CD4-positive, alpha-beta T cell treated with Interleukin-17A for 4 hours (primary cell): ENCODE results near the gene SLC2A2.

ENCODE experiments used
- DNase-seq: peaks from one replicate; pipeline ENCODE4 v3.0.0-alpha.2; 2020; ENCODE audit warnings: mixed read lengths

The SLC2A2 gene

DNA sequence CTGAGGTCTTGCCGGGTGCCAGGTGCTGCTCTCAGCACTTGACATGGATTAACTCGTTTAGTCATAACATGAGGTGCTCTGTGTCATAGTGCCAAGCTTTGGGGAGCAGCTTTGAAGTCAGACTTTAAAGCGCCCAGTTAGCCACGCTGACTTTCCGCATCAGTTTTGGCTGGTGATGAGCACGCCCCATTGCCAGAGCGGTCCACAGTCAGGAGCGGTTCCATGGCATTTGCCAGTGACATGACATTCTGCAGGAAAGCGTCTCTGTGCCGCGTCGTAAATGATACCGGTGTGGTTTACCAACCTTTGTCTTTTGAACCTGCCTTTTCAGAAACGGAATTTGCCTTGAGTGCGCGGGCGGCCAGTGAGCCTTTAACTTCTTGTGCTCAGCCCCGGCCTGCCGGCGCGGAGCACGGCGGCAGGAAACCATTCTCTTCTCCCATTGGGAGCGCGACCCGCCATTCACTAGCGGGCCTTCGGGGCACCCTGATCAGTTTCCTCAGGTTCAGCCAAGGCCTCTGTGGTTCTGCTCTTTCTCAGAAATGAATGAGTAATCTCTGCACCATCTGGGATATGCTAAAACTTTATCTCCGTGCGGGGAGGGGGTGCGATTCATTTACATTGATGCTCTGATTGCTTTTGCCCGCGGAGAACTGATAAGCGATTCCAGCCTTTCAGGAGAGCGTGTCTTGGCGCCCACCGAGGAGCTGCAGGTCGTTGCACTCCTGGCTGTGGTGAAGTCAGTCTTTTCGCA is 1.7 kb upstream of the SLC2A2 start:
- peak; percentile 11 for DNase-seq

GRCh38 chr3:171023566-171023965 is 3.0 kb downstream of the SLC2A2 start:
- no peak for DNase-seq

DNA sequence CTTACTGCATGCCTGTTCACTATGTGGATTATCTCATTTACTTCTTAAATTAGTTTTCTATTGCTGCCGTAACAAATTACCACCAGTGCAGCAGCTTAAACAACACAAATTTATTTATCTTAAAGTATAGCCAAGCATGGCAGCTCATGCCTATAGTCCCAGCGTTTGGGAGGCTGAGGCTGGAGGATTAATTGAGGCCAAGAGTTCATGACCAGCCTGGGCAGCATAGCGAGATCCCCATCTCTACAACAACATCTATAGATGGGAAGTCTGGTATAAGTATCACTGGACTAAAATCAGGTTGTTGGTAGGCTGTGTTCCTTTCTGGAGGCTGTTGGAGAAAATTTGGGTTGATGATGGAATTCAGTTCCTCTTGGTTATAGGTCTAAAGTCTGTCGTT is 5.1 kb downstream of the SLC2A2 start:
- no peak for DNase-seq

DNA sequence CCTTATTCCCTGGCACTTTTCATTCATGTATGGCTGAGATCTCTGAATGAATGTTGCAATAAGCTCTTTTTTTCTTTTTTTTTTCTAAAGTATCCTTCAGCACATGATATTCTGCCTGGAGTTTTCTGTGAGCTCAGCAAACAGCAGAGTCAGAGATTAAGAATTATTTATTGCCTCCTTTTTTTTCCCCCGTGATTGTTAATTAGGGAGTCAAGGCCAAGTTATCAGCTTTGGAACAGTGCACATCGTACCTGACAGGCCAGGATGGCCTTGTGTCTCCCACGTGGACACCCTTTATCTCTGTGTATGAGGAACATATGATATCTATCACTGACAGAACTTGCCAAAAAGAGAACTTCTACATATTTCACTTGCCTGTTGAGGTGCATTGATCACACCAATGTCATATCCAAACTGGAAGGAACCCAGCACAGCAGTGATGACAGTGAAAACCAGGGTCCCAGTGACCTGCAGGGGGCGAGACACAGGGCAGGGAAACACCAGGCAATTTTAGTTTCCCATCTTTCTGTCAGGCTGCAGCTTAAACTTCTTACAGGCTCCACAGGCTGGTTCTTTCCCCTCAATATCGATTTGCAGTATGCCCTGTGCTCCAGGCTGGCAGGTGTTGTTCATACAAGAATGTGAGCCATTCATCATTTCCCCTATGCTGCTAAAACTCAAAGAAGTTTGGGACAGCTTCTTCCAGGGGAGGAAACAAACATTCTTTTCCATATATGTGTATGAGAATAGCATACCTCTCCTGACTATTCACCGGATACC is 8.2 kb downstream of the SLC2A2 start:
- DNase-seq, result no peak

DNA sequence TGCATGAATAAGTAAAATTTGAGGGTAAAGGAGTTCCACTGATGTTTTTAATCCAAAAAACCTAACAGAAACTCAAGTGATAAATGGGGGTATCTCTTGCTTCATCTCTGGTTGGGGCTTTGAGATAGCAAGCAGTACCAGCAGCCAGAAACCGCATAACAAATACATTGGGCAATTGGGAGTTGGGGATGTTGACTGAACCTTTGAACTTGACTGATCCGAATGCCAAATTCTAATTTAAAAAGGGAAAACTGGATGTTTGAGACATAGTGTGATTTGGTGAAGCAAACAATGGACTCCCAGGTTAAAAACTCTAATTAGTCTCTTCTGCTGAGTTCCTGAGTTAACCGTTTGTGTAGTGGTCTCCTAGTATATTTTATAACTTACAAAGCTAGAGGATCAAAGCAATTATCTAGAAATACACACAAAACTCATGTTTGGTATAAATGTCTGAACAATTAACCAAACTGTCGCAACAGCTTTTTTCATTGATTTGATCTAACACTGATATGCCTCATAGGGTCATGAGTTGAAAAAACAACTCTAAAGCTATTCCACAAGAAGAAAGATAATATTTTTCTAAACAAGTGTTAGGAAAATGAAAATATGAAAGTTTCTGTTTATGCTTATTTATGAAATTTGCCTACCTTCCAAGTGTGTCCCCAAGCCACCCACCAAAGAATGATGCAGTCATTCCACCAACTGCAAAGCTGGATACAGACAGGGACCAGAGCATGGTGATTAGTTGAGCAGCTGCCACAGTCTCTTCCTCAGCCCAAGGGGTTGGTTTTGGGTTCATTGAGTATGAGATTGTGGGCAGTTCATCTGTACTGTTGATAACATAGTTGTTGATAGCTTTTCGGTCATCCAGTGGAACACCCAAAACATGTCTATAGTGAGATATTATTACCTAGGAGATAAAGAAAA is 12.4 kb downstream of the SLC2A2 start:
- DNase-seq, result no peak

GRCh38 chr3:171011873-171012336 is 14.6 kb downstream of the SLC2A2 start:
- DNase-seq, result no peak

DNA sequence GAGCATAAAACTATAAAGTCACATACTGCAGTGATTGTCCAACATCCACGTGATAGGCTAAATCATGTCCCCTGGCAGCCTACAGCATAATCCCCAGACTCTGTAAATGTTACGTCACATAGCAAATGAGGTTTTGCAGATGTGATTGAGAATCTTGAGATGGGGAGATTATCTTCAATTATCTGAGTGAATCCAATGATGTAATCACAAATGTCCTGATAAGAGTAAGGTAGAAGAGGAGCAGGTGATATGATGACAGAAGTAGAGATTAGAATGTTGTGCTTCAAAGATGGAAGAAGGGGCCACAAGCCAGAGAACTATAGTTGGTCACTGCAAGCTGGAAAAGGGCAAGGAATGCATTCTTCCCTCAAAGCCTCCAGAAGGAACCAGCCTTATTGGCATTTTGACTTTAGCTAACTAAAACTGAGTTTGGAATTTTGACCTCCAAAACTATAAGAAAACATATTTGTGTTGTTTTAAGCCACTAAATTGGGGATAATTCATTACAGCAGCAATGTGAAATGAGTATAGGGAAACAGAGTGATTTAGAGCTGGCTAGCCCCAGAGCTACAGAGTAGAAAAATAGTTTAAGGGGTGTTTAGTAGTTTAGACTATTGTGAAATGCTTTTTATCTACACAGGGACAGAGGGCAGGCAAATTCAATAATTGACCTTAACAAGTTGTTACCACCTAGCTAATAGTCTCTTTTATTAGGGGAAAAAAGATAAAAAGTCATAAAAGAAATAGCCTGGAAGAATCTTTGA is 15.2 kb downstream of the SLC2A2 start:
- no peak for DNase-seq

GRCh38 chr3:171007316-171007715 is 19.2 kb downstream of the SLC2A2 start:
- no peak for DNase-seq

- no peak for DNase-seq
Observed at GRCh38 chr3:171005648-171006047, 20.9 kb downstream of the SLC2A2 start.

DNA sequence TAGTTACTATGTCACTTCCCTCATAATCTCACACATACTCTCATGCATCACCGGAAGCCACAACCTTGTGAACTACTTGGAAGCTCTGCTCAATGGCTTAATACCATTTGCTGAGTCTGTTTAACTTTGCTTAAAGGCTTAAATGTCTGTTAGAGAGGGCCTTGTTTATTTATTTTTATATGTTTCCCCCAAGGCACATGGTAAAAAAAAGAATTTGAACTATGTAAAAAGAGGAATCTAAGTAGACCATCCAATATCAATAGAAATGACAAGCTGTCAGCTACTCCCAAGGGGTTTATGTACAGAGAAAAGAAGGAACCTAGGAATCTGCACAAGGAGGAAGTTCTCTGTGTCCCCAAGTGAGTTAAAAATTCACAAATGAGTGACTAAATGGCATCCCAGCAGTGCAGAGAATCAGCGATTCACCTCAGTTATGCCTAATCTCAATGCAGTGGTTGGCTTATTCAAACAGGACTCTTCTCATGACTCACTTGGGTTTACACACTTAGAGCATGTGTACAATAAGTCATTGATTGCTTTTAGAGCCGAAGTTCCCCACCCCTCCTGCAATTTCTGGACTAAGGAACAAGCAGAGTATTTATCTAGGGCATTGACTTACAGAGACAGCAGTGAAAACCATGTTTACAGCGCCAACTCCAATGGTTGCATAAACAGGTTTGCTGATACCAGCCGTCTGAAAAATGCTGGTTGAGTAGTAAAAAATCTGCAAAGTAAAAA is 24.4 kb downstream of the SLC2A2 start:
- DNase-seq, result no peak

- DNase-seq, result no peak
Observed at GRCh38 chr3:171001250-171001893, 25.1 kb downstream of the SLC2A2 start.

GRCh38 chr3:171000281-171000680 is 26.2 kb downstream of the SLC2A2 start:
- DNase-seq, result no peak

- no peak for DNase-seq
Observed at GRCh38 chr3:170999737-171000242, 26.7 kb downstream of the SLC2A2 start.

DNA sequence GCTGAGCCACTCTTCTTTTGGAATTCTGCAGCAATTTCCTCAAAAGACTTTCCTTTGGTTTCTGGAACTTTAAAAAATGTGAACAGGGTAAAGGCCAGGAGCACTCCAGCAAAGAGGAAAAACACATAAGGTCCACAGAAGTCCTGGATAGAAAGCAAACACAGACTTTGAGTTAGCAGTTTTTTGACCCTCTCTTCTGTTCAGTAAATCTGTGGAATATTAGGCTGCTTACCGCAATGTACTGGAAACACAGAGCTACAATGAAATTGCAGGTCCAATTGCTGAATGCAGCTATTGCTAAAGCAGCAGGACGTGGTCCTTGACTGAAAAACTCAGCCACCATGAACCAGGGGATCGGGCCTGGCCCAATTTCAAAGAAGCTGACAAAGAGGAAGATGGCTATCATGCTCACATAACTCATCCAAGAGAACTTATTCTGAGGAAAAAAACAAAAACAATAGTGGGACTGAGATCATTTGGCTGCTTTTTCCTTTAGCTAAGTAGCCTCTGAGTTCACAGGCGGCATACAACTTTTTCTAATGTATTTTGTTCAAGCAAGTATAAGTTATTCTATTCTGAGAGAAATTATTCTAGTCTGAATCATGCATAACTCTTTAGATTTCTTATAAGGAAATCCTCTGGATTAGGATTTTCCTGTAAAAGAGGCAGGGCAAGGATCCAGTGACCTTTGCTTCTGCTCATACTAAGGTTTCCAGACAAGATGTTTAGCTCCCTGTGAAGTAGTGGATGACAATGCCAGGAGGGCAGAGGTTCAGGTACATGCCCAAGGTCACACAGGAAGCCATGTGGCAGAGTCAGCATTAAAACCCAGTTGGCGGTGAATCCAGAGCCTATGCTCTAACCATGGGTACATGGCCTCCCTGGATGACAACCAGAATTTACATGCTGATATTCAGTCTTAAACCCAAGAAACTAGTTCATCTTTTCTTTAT is 28.3 kb downstream of the SLC2A2 start:
- no peak for DNase-seq

DNA sequence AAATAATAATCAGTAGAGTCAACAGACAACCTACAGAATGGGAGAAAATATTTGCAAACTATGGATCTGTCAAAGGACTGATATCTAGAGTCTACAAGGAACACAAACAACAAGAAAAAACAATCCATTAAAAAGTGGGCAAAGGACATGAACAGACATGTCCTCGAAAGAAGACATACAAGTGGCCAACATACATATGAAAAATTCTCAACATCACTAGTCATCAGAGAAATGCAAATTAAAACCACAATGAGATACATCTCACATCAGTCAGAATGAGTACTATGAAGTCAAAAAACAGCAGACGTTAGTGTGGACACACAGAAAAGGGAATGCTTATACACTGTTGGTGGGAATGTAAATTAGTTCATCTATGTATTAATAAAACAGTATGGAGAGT is 33.7 kb downstream of the SLC2A2 start:
- no peak for DNase-seq

- DNase-seq, result no peak
Observed at GRCh38 chr3:170991664-170992063, 34.9 kb downstream of the SLC2A2 start.

DNA sequence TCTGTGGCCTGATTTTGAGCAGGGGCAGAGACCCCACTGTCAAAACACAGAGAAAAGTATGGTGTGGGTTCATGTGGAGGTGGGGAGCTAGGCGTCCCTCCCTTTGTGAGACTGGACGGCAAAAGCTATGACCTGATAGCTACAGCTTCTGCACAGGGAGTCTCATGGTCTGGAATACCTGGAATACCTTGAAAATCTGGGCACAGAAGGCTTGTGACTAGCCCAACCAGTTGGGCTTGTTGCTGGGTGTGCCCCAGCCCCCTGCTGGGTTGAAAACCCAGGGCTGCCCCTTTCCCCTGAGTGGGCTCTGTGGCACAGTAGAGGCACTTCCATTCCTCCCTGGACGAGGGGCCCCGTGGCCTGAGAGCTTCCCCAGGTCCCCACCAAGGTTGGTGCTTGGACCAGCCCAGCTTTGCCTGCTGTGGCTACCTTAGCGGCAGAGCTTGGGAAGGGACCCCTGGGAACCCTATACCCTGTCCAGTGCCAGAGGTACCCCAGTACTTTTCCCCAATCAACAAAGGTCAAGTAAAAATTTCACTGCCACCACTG is 37.3 kb downstream of the SLC2A2 start:
- DNase-seq, result no peak

- DNase-seq, result no peak
Observed at GRCh38 chr3:170988378-170988777, 38.1 kb downstream of the SLC2A2 start.

- DNase-seq, result no peak
Observed at GRCh38 chr3:170985304-170985703, 41.2 kb downstream of the SLC2A2 start.
